Thyroid gland (tissue), 4 donors: Measurements from ENCODE around the gene PLAAT3. TPM values are rescaled to one million over a fixed set of nuclear protein-coding genes. Genes with fewer than 3 reads are reported as not detected.

Source experiments
- total RNA-seq, 4 donors: library from RNA; depleted of rRNA; stranded (reverse); fragments of >200 nt; gene quantifications; one replicate each; pipeline ENCODE4 v1.2.3, GENCODE V29; 2016

Gene PLAAT3
- total RNA-seq, 4 donors from 2014 or later: 42.8 to 96.0 (median 74.6) TPM

Other genes starting within 250 kb of the PLAAT3 start
- gene SLC22A9, start 244.6 kb downstream of the PLAAT3 start, total RNA-seq: not detected
- gene PLAAT5, start 123.3 kb downstream of the PLAAT3 start, total RNA-seq: 1 to 10 TPM in 1 of 4 donors, under 1 TPM in 3; 0.34 to 1.1 (median 0.59) TPM
- gene LGALS12, start 108.3 kb downstream of the PLAAT3 start, total RNA-seq: under 1 TPM in 1 of 4 donors, not detected in 3; 0.94 TPM
- 10 to 100 TPM; 23.5 to 53.6 (median 39.8) TPM for gene PLAAT4, start 77.6 kb downstream of the PLAAT3 start, total RNA-seq
- gene PLAAT2, start 51.1 kb downstream of the PLAAT3 start, total RNA-seq: 1 to 10 TPM in 1 of 4 donors, not detected in 3; 1.4 TPM
- 100 to 1,000 TPM in 2 of 4 donors, 10 to 100 TPM in 2; 78.7 to 106 (median 98.4) TPM for gene ATL3, start 56.9 kb upstream of the PLAAT3 start, total RNA-seq
- 100 to 1,000 TPM; 155 to 232 (median 209) TPM for gene RTN3, start 67.1 kb upstream of the PLAAT3 start, total RNA-seq
- 10 to 100 TPM; 14.7 to 29.7 (median 18.6) TPM for gene ZFTA, start 154.3 kb upstream of the PLAAT3 start, total RNA-seq
- 10 to 100 TPM in 2 of 4 donors, 1 to 10 TPM in 2; 7.4 to 12.6 (median 10.3) TPM for gene SPINDOC, start 199.0 kb upstream of the PLAAT3 start, total RNA-seq
- 10 to 100 TPM; 28.2 to 57.7 (median 48.6) TPM for gene MARK2, start 224.7 kb upstream of the PLAAT3 start, total RNA-seq